A549 treated with Mapracorat at 1 μM for 4 hours (cell line): ENCODE results near the gene LRP11. TPM values are rescaled to one million over a fixed set of nuclear protein-coding genes. Genes with fewer than 3 reads are reported as not detected.

Experiments
- total RNA-seq: library from RNA; stranded (reverse); fragments of 200-300 nt; extraction: Qiagen RNA extraction; gene quantifications from 5 replicates; pipeline ENCODE4 v1.2.3, GENCODE V29; 2022

Gene LRP11
- total RNA-seq: 26.8 to 39.2 TPM (median 36.5 TPM) in 5 replicates

DNA sequence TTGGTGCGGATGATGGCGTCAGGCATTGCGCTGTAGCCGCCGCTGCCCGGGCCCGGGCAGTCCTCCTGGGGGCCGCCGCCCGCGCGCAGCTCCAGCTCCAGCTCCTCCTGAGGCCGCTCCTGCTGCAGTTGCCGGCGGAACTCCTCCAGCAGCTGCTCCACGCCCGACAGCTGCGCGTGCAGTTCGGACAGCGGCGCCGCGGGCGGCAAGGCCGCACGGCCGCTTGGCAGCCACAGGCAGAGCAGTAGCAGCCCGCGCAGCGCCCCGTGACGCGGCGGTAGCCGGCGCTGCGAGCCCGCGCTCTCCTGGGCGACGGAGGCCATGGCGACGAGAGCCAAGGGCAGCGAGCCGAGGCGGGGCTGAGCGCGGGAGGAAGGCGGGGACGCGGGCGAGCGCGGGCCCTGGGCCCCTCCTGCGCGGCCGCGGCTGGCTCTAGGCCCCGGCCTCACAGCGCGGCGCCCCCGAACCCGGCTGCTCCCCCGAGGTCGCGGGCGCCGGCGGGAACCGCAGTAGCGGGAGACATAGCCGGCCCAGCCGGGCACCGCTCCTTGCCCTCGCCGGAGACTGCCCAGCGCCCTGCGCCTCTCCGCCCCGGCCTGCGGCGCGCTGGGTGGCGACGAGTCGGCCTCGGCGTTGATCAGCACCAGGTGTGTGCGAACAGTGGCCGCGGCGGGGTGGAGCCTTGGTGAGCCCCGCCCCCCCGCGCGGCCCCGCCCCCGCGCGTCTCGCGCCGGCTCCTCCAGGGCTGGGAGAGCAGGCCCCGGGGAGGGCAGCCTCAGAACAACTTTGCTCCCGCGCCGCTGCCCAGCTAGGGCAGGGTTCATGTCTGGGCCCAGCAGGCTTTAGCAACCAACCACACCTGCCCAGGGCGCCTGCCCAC is at the start of gene LRP11:
TSS of gene LRP11 (minus strand) at position 662 of the 880 bp plus-strand sequence. CDS start at position 323, 339 bp downstream.

GRCh38 chr6:149897855-149898744 is 33.9 kb upstream of the LRP11 start, which contains the start of gene RAET1E:
Gene RAET1E, minus strand, starts transcription at chr6:149898113. Its CDS starts 7,212 bp downstream, at chr6:149890901.

Other genes starting within 250 kb of the LRP11 start
- gene KATNA1, start 215.6 kb downstream of the LRP11 start, total RNA-seq: 9.8 to 12.5 TPM (median 11.6 TPM) in 5 replicates
- gene LATS1, start 146.3 kb downstream of the LRP11 start, total RNA-seq: 5.8 to 9.1 TPM (median 7.6 TPM) in 5 replicates
- gene NUP43, start 117.8 kb downstream of the LRP11 start, total RNA-seq: 12.3 to 15.6 TPM (median 14.4 TPM) in 5 replicates
- gene PCMT1, start 114.6 kb downstream of the LRP11 start, total RNA-seq: 85.4 to 103 TPM (median 86.9 TPM) in 5 replicates
- 1.8 to 3.5 TPM (median 3.1 TPM) in 5 replicates for gene RAET1E, start 33.8 kb upstream of the LRP11 start, total RNA-seq
- 6.8 to 11.2 TPM (median 9.3 TPM) in 5 replicates for gene RAET1G, start 58.8 kb upstream of the LRP11 start, total RNA-seq
- gene ULBP2, start 77.7 kb upstream of the LRP11 start, total RNA-seq: 2.9 to 3.9 TPM (median 3.4 TPM) in 5 replicates
- gene ULBP1, start 99.6 kb upstream of the LRP11 start, total RNA-seq: 0.57 to 1.0 TPM (median 0.75 TPM) in 5 replicates
- gene RAET1L, start 161.2 kb upstream of the LRP11 start, total RNA-seq: 0.26 to 0.55 TPM (median 0.41 TPM) in 5 replicates
- gene ULBP3, start 204.8 kb upstream of the LRP11 start, total RNA-seq: 3.7 to 4.2 TPM (median 3.7 TPM) in 5 replicates